OCI-LY1 (cell line): ENCODE measurements around the gene SNTB2.
A peak's percentile ranks its signal among the peaks of the same experiment; 100 is the strongest.

ENCODE experiments used
- H2AFZ ChIP-seq: fragments of 200-600 bp; sonication (generic), shearing (Covaris generic); 2 replicates; pipeline ENCODE4 v1.6.0; 2014; ENCODE audit warnings: antibody characterized with exemption, mild to moderate bottlenecking, low read length
- H3F3A ChIP-seq: fragments of 200-600 bp; sonication (generic), shearing (Covaris generic); 2 replicates; pipeline ENCODE4 v1.6.0; 2014; ENCODE audit warnings: mild to moderate bottlenecking, antibody characterized with exemption, low read length, moderate library complexity; ENCODE audit not compliant: insufficient read depth
- H3K27ac ChIP-seq: fragments of 200-600 bp; sonication (generic); 2 replicates; pipeline ENCODE4 v1.5.1; 2014; ENCODE audit warnings: low read length, mixed run types, mild to moderate bottlenecking, low read depth; ENCODE audit not compliant: poor library complexity, severe bottlenecking
- H3K27me3 ChIP-seq: fragments of 200-600 bp; sonication (generic); 2 replicates; pipeline ENCODE4 v1.6.0; 2014; ENCODE audit warnings: antibody characterized with exemption, mild to moderate bottlenecking, low read length, moderate library complexity; ENCODE audit not compliant: insufficient read depth
- H3K36me3 ChIP-seq: fragments of 200-600 bp; sonication (generic); 2 replicates; pipeline ENCODE4 v1.6.1; 2014; ENCODE audit warnings: mild to moderate bottlenecking, antibody characterized with exemption, low read length, moderate library complexity, mixed read lengths; ENCODE audit not compliant: insufficient read depth
- H3K4me1 ChIP-seq: fragments of 200-600 bp; sonication (generic); 2 replicates; pipeline ENCODE4 v1.5.1; 2014; ENCODE audit warnings: mild to moderate bottlenecking, low read length, moderate library complexity; ENCODE audit not compliant: insufficient read depth, severe bottlenecking
- H3K4me2 ChIP-seq: fragments of 200-600 bp; sonication (generic), shearing (Covaris generic); 2 replicates; pipeline ENCODE4 v1.6.1; 2014; ENCODE audit warnings: low read length
- H3K4me3 ChIP-seq: fragments of 200-600 bp; sonication (generic); 2 replicates; pipeline ENCODE4 v1.5.1; 2014; ENCODE audit warnings: low read length, low read depth, mild to moderate bottlenecking, mixed read lengths; ENCODE audit not compliant: poor library complexity, severe bottlenecking
- H3K79me2 ChIP-seq: fragments of 200-600 bp; shearing (Covaris generic); 2 replicates; pipeline ENCODE4 v1.6.1; 2016; ENCODE audit warnings: mixed run types, low read length, mixed read lengths; ENCODE audit not compliant: insufficient read depth
- H3K9ac ChIP-seq: fragments of 200-600 bp; sonication (generic), shearing (Covaris generic); 2 replicates; pipeline ENCODE4 v1.6.1; 2014; ENCODE audit warnings: mild to moderate bottlenecking, low read length, mixed read lengths
- H3K9me2 ChIP-seq: fragments of 200-600 bp; sonication (generic), shearing (Covaris generic); 2 replicates; pipeline ENCODE4 v1.6.1; 2014; ENCODE audit warnings: low read depth, mild to moderate bottlenecking, low read length, mixed read lengths
- H3K9me3 ChIP-seq: fragments of 200-600 bp; shearing (Covaris generic); 2 replicates; pipeline ENCODE4 v1.6.1; 2014; ENCODE audit warnings: low read length, mixed read lengths
- H4K20me1 ChIP-seq: fragments of 200-600 bp; sonication (generic), shearing (Covaris generic); 2 replicates; pipeline ENCODE4 v1.6.0; 2016; ENCODE audit warnings: mild to moderate bottlenecking, low read length; ENCODE audit not compliant: insufficient read depth
- EZH2 ChIP-seq: fragments of 200-600 bp; sonication (generic), shearing (Covaris generic); IDR thresholded peaks from 2 replicates; pipeline ENCODE4 v1.8.0; 2017; ENCODE audit warnings: borderline replicate concordance, mixed run types, mild to moderate bottlenecking, antibody characterized with exemption, low read length, moderate library complexity, mixed read lengths
- TF ChIP-seq, protein P1 (sequence below): fragments of 200-600 bp; sonication (generic), shearing (Covaris generic); IDR thresholded peaks from 2 replicates; pipeline ENCODE4 v1.5.1; 2017; ENCODE audit warnings: mild to moderate bottlenecking, antibody characterized with exemption, low read length, moderate library complexity, mixed read lengths

The SNTB2 gene

DNA sequence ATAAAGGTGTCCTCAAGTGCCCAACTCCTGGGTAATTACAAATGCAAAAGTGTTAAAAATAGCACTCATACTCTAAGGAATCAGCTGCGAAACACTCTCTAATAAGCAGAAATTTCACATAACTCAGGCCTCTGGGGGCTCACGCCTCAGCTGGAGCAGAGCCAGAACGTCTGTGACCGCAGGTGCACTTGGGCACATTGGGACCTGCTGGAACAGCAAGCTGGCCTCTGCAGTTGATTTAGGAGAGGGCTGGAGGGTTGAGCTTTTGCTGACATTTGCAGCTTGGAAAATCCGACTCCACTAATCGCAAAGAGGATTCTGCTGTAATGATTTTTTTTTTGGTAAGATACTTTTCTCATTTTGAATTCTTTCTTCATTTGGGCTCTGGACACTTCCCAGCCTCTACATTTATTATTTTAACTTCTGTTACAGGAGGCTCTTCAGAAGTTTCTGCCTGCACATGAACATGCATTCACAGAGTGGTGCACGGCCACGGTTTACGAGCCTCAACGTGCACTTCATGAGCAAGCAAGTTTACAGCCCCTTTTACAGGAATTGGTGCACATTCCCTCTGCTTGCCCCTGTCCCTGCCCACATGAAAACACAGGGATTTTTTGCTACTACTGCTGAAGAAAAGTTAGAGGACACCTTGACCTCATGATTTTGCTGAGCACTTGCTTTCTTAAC lies 4.1 kb upstream of the SNTB2 start:
- TF ChIP-seq, protein P1, sequence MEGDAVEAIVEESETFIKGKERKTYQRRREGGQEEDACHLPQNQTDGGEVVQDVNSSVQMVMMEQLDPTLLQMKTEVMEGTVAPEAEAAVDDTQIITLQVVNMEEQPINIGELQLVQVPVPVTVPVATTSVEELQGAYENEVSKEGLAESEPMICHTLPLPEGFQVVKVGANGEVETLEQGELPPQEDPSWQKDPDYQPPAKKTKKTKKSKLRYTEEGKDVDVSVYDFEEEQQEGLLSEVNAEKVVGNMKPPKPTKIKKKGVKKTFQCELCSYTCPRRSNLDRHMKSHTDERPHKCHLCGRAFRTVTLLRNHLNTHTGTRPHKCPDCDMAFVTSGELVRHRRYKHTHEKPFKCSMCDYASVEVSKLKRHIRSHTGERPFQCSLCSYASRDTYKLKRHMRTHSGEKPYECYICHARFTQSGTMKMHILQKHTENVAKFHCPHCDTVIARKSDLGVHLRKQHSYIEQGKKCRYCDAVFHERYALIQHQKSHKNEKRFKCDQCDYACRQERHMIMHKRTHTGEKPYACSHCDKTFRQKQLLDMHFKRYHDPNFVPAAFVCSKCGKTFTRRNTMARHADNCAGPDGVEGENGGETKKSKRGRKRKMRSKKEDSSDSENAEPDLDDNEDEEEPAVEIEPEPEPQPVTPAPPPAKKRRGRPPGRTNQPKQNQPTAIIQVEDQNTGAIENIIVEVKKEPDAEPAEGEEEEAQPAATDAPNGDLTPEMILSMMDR = no peak
- TF ChIP-seq EZH2 = no peak
- Histone ChIP-seq H3K4me2 (no peak overlapping the region), H3K4me1 (peaks cover 23% of the 10 kb centered on the region), H3F3A (peaks cover 3% of the 10 kb centered on the region; the same call in 1 of the 2 replicates), H3K4me3 (no peak overlapping the region), H3K27me3 (no peaks in the 10 kb centered on the region), H4K20me1 (no peaks in the 10 kb centered on the region), H3K9ac (no peak overlapping the region), H3K9me2 (no peaks in the 10 kb centered on the region), H2AFZ (no peak overlapping the region), H3K36me3 (no peaks in the 10 kb centered on the region), H3K9me3 (no peaks in the 10 kb centered on the region), H3K79me2 (no peaks in the 10 kb centered on the region), H3K27ac (peak overlapping the region; percentile 20)

GRCh38 chr16:69187446-69188235 lies 677 bp downstream of the SNTB2 start:
- peak overlapping the region; percentile 84 for H3K27ac ChIP-seq
- H3F3A ChIP-seq = peaks cover 3% of the 10 kb centered on the region; the same call in 1 of the 2 replicates
- H3K27me3 ChIP-seq = no peaks in the 10 kb centered on the region
- H3K4me2 ChIP-seq = peak overlapping the region; percentile 94
- peak overlapping the region; percentile 71 for H3K9ac ChIP-seq
- peak overlapping the region; percentile 73 for H3K4me3 ChIP-seq
- H3K36me3 ChIP-seq = no peaks in the 10 kb centered on the region
- TF ChIP-seq EZH2 = no peak
- TF ChIP-seq, protein P1 = no peak
- H4K20me1 ChIP-seq = no peaks in the 10 kb centered on the region
- no peaks in the 10 kb centered on the region for H3K9me2 ChIP-seq
- no peak overlapping the region for H2AFZ ChIP-seq
- peaks cover 41% of the 10 kb centered on the region for H3K79me2 ChIP-seq
- no peaks in the 10 kb centered on the region for H3K9me3 ChIP-seq
- peaks cover 48% of the 10 kb centered on the region for H3K4me1 ChIP-seq

DNA sequence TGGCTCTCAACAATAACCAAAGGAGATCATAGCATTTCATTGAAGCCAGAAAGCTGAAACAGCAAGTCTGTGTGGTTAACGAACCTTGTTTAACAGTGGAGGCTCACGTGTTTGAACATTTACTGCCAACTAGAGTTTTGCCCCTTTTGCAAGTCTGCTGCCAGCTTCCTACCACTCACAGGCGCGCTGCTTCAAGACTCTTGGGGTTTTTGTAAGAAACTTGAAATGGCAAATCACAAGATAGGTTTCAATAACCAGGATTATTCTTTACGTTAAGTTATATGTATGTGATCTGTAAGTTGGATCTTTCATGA lies 1.2 kb downstream of the SNTB2 start:
- Histone ChIP-seq H3K4me3 (peak overlapping the region; percentile 73), H3K4me2 (peak overlapping the region; percentile 94), H3K27me3 (no peaks in the 10 kb centered on the region), H3K36me3 (no peaks in the 10 kb centered on the region), H3K9me3 (no peaks in the 10 kb centered on the region), H3K79me2 (peaks cover 46% of the 10 kb centered on the region), H3K27ac (peak overlapping the region; percentile 84), H3F3A (peaks cover 3% of the 10 kb centered on the region; the same call in 1 of the 2 replicates), H2AFZ (no peak overlapping the region), H3K4me1 (peaks cover 42% of the 10 kb centered on the region), H4K20me1 (no peaks in the 10 kb centered on the region), H3K9ac (peak overlapping the region; percentile 71), H3K9me2 (no peaks in the 10 kb centered on the region)
- no peak for TF ChIP-seq EZH2
- TF ChIP-seq, protein P1 = no peak
